Mesothelial cell of epicardium (in vitro differentiated cells): ENCODE measurements around the gene LUZP2. TPM values are rescaled to one million over a fixed set of nuclear protein-coding genes. Genes with fewer than 3 reads are reported as not detected.

ENCODE experiments used
- DNase-seq, 2 experiments: peaks; one replicate each; pipeline ENCODE4 v3.0.0; 2021; ENCODE audit warnings: low spot score in 2 of 2; ENCODE audit not compliant: unreplicated experiment in 2 of 2
- H3K27ac Mint-ChIP-seq: 2 replicates; pipeline ENCODE4 v1.8.0; 2021; ENCODE audit warnings: mixed read lengths
- H3K27me3 Mint-ChIP-seq: 2 replicates; pipeline ENCODE4 v1.8.0; 2021; ENCODE audit warnings: low read depth, mixed read lengths
- H3K36me3 Mint-ChIP-seq: 2 replicates; pipeline ENCODE4 v1.8.0; 2021; ENCODE audit warnings: mixed read lengths
- H3K4me1 Mint-ChIP-seq: 2 replicates; pipeline ENCODE4 v1.8.0; 2021; ENCODE audit warnings: mixed read lengths
- H3K4me3 Mint-ChIP-seq: 2 replicates; pipeline ENCODE4 v1.8.0; 2021; ENCODE audit warnings: mild to moderate bottlenecking, moderate library complexity, mixed read lengths
- H3K9me3 Mint-ChIP-seq: 2 replicates; pipeline ENCODE4 v1.8.0; 2021; ENCODE audit warnings: mixed read lengths
- total RNA-seq: library from RNA; stranded (reverse); gene quantifications from 3 replicates; pipeline ENCODE4 v1.2.1, GENCODE V29; 2021
- TF ChIP-seq, protein P1 (sequence below): fragments of 200-600 bp; sonication (generic); IDR thresholded peaks from one replicate; pipeline ENCODE4 v1.5.0; 2021; ENCODE audit warnings: antibody characterized with exemption; ENCODE audit not compliant: unreplicated experiment

LUZP2 gene
- total RNA-seq, 1 donor from 2014 or later = 4.5 TPM

DNA sequence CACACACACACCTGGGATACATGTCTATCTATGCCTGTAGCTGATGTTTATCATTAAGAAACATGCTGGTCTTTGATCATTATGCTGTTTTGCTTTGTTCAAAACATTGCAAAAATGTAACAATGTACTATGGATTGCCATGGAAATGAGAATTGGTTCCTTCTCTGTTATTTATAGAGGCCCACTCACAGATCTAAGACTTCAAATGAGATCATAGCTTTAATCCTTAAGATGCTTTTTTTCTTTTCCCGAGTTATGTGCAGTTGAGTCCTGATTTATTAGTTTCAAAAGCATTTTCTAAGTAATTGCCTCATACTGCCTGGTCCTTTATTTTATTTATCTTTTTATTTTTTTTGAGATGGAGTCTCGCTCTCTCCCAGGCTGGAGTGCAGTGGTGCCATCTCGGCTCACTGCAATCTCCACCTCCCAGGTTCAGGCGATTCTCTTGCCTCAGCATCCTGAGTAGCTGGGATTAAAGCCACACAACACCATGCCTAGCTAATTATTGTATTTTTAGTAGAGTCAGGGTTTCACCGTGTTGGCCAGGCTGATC lies 131.4 kb downstream of the LUZP2 start:
- TF ChIP-seq, protein P1, sequence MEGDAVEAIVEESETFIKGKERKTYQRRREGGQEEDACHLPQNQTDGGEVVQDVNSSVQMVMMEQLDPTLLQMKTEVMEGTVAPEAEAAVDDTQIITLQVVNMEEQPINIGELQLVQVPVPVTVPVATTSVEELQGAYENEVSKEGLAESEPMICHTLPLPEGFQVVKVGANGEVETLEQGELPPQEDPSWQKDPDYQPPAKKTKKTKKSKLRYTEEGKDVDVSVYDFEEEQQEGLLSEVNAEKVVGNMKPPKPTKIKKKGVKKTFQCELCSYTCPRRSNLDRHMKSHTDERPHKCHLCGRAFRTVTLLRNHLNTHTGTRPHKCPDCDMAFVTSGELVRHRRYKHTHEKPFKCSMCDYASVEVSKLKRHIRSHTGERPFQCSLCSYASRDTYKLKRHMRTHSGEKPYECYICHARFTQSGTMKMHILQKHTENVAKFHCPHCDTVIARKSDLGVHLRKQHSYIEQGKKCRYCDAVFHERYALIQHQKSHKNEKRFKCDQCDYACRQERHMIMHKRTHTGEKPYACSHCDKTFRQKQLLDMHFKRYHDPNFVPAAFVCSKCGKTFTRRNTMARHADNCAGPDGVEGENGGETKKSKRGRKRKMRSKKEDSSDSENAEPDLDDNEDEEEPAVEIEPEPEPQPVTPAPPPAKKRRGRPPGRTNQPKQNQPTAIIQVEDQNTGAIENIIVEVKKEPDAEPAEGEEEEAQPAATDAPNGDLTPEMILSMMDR = no peak
- no peak for DNase-seq
- Mint-ChIP-seq H3K9me3 (peaks cover 5% of the 10 kb centered on the region), H3K4me3 (no peak overlapping the region), H3K4me1 (peaks cover 12% of the 10 kb centered on the region), H3K27ac (no peak overlapping the region), H3K36me3 (peaks cover 3% of the 10 kb centered on the region), H3K27me3 (no peaks in the 10 kb centered on the region)

DNA sequence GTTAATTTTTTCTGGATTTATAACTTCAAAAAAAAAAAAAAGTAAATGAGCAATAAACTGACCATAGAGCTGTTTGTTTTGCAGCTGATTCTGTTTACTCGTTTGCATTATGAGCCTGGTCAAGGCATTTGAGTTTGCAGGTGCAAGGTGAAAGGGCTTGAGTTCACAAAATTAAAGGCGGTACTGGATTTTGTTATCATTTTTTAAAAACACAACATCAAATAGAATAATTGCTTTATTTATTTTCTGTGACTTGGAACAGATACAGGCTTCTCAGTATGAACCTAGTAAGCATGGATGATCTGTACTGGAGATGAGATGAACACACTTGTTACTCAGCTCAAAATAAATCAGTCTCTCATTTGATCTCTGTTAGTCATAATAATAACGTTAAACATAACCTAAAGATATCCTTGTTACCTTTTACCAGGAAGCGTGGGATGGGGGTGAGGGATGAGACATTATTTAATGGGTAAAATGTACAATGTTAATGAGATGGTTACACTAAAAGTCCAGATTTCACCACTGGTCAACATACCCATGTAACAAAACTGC lies 137.8 kb downstream of the LUZP2 start:
- no peak for DNase-seq
- H3K4me1 Mint-ChIP-seq = peaks cover 12% of the 10 kb centered on the region
- H3K36me3 Mint-ChIP-seq = peaks cover 6% of the 10 kb centered on the region
- no peak overlapping the region for H3K27ac Mint-ChIP-seq
- peaks cover 12% of the 10 kb centered on the region for H3K9me3 Mint-ChIP-seq
- H3K4me3 Mint-ChIP-seq = no peak overlapping the region
- TF ChIP-seq, protein P1 = no peak
- H3K27me3 Mint-ChIP-seq = no peaks in the 10 kb centered on the region

GRCh38 chr11:24635588-24636290 lies 138.9 kb downstream of the LUZP2 start:
- no peaks in the 10 kb centered on the region for H3K27me3 Mint-ChIP-seq
- TF ChIP-seq, protein P1 = no peak
- H3K4me1 Mint-ChIP-seq = peaks cover 12% of the 10 kb centered on the region
- no peak for DNase-seq
- no peak overlapping the region for H3K4me3 Mint-ChIP-seq
- H3K27ac Mint-ChIP-seq = peak overlapping the region; percentile 69
- H3K36me3 Mint-ChIP-seq = peaks cover 3% of the 10 kb centered on the region
- peaks cover 8% of the 10 kb centered on the region for H3K9me3 Mint-ChIP-seq

- Mint-ChIP-seq H3K4me1 (peaks cover 12% of the 10 kb centered on the region), H3K9me3 (peaks cover 7% of the 10 kb centered on the region), H3K4me3 (no peak overlapping the region)
Measured at GRCh38 chr11:24636291-24636629, 139.4 kb downstream of the LUZP2 start.

DNA sequence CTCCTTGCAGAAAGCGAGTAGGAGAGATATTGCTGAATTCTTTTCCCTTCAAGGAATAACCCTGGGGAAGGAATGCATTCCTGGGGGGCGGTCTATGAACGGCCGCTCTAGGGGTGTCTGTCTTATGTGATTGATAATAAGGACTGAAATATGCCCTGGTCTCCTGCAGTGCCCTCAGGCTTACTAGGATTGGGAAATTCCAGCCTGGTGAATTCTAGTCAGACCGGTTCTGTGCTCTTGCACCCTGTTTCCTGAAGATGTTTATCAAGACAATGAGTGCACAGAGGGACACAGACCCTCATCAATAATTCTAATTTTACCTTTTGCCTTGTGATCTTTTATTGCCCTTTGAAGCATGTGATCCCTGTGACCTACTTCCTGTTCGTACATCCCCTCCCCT lies 140.7 kb downstream of the LUZP2 start:
- Mint-ChIP-seq H3K9me3 (peaks cover 7% of the 10 kb centered on the region), H3K4me3 (no peak overlapping the region), H3K27ac (peak overlapping the region; percentile 36), H3K27me3 (no peaks in the 10 kb centered on the region), H3K4me1 (peaks cover 10% of the 10 kb centered on the region), H3K36me3 (peaks cover 3% of the 10 kb centered on the region)
- TF ChIP-seq, protein P1 = no peak
- DNase-seq = no peak

More at GRCh38 chr11:24636291-24636629, 139.4 kb downstream of the LUZP2 start:
- TF ChIP-seq, protein P1 = no peak
- no peaks in the 10 kb centered on the region for H3K27me3 Mint-ChIP-seq
- peaks cover 3% of the 10 kb centered on the region for H3K36me3 Mint-ChIP-seq
- DNase-seq = no peak
- no peak overlapping the region for H3K27ac Mint-ChIP-seq
